GM12872 (cell line): Measurements from ENCODE around the gene STAT5B.

Experiments used
- CTCF ChIP-seq: IDR thresholded peaks from 3 replicates; pipeline ENCODE4 v1.5.1; 2011; ENCODE audit warnings: low read depth, mild to moderate bottlenecking, low read length, moderate library complexity; ENCODE audit not compliant: insufficient read depth

STAT5B gene

GRCh38 chr17:42189651-42189965 lies 86.6 kb downstream of the STAT5B start:
- no peak for TF ChIP-seq CTCF

GRCh38 chr17:42188749-42189650 lies 87.2 kb downstream of the STAT5B start:
- TF ChIP-seq CTCF = no peak

GRCh38 chr17:42187833-42188232 lies 88.4 kb downstream of the STAT5B start:
- TF ChIP-seq CTCF = no peak

GRCh38 chr17:42185621-42185930 lies 90.6 kb downstream of the STAT5B start:
- TF ChIP-seq CTCF = no peak

- no peak for TF ChIP-seq CTCF
Observed at GRCh38 chr17:42184713-42185620, 91.2 kb downstream of the STAT5B start, which contains the start of gene HCRT. HCRT (minus strand) TSS chr17:42185452; CDS start chr17:42185365, 87 bp downstream.

- TF ChIP-seq CTCF = peak; percentile 87
Observed at GRCh38 chr17:42183741-42184711, 92.2 kb downstream of the STAT5B start.
